Neural progenitor cell (in vitro differentiated cells): ENCODE results near the gene UGT1A8.

Source experiments
- EZH2 ChIP-seq: fragments of 200-600 bp; sonication (generic); IDR thresholded peaks from 2 replicates; pipeline ENCODE4 v1.6.1; 2017; ENCODE audit warnings: antibody characterized with exemption, mild to moderate bottlenecking, moderate library complexity
- TF ChIP-seq, protein P1 (sequence below): fragments of 200-600 bp; sonication (generic); IDR thresholded peaks from 2 replicates; pipeline ENCODE4 v1.5.1; 2017; ENCODE audit warnings: antibody characterized with exemption, mild to moderate bottlenecking

DNA sequence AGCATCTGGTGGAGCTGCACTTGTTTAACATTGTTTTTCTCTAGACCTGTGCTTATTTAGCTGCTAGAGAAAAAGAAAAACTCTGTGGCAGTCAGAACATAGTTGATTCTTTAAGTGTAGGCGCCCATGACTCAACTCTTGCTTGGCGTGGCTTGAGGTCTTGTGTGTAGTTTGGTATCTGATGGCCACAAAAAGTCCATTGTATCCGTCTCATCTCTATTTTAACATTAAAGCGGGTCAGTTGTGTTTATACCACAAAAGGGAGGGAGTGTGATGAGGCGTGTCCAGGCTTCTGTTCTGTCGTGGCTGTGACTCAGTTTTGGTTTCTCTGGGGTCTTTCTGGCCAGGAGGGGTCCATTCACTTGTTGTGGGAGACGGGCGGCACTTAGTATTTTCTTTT lies 24.2 kb upstream of the UGT1A8 start:
- TF ChIP-seq, protein P1, sequence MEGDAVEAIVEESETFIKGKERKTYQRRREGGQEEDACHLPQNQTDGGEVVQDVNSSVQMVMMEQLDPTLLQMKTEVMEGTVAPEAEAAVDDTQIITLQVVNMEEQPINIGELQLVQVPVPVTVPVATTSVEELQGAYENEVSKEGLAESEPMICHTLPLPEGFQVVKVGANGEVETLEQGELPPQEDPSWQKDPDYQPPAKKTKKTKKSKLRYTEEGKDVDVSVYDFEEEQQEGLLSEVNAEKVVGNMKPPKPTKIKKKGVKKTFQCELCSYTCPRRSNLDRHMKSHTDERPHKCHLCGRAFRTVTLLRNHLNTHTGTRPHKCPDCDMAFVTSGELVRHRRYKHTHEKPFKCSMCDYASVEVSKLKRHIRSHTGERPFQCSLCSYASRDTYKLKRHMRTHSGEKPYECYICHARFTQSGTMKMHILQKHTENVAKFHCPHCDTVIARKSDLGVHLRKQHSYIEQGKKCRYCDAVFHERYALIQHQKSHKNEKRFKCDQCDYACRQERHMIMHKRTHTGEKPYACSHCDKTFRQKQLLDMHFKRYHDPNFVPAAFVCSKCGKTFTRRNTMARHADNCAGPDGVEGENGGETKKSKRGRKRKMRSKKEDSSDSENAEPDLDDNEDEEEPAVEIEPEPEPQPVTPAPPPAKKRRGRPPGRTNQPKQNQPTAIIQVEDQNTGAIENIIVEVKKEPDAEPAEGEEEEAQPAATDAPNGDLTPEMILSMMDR = no peak
- no peak for TF ChIP-seq EZH2
